ENCODE results near the gene PARD3B. TPM values are rescaled to one million over a fixed set of nuclear protein-coding genes. Genes with fewer than 3 reads are reported as not detected.

The PARD3B gene
- total RNA-seq, 1 donor from 2014 or later: 6.5 TPM

- Histone ChIP-seq H3K4me3 (ENCODE audit: low read depth, low read length) (no peak overlapping the region), H3K27me3 (ENCODE audit: control insufficient read depth, insufficient read depth, low read length) (no peaks in the 10 kb centered on the region), H3K36me3 (ENCODE audit: control insufficient read depth, insufficient read depth, low read length) (no peaks in the 10 kb centered on the region)
- no peak for TF ChIP-seq CTCF (IDR thresholded peaks at IDR 0.05; ENCODE audit: insufficient read depth, low read length, poor library complexity, severe bottlenecking)
- no peak for DNase-seq (ENCODE audit: low read depth)
These were observed 1016.2 kb downstream of the PARD3B start for GRCh38 chr2:205561441-205561840.

- DNase-seq (ENCODE audit: low read depth): no peak
- TF ChIP-seq CTCF (IDR thresholded peaks at IDR 0.05; ENCODE audit: insufficient read depth, low read length, poor library complexity, severe bottlenecking): peak; percentile 42
- no peaks in the 10 kb centered on the region for H3K27me3 ChIP-seq (ENCODE audit: control insufficient read depth, insufficient read depth, low read length)
- H3K36me3 ChIP-seq (ENCODE audit: control insufficient read depth, insufficient read depth, low read length): no peaks in the 10 kb centered on the region
- H3K4me3 ChIP-seq (ENCODE audit: low read depth, low read length): no peak overlapping the region
These were observed 1018.4 kb downstream of the PARD3B start for GRCh38 chr2:205563646-205564045.

- no peak for DNase-seq (ENCODE audit: low read depth)
- Histone ChIP-seq H3K27me3 (ENCODE audit: control insufficient read depth, insufficient read depth, low read length) (no peaks in the 10 kb centered on the region), H3K36me3 (ENCODE audit: control insufficient read depth, insufficient read depth, low read length) (no peaks in the 10 kb centered on the region), H3K4me3 (ENCODE audit: low read depth, low read length) (no peak overlapping the region)
- TF ChIP-seq CTCF (IDR thresholded peaks at IDR 0.05; ENCODE audit: insufficient read depth, low read length, poor library complexity, severe bottlenecking): no peak
These were observed 1019.3 kb downstream of the PARD3B start for GRCh38 chr2:205564346-205565141.

GRCh38 chr2:205565142-205565522 lies 1019.9 kb downstream of the PARD3B start:
- no peaks in the 10 kb centered on the region for H3K36me3 ChIP-seq (ENCODE audit: control insufficient read depth, insufficient read depth, low read length)
- no peaks in the 10 kb centered on the region for H3K27me3 ChIP-seq (ENCODE audit: control insufficient read depth, insufficient read depth, low read length)
- no peak for TF ChIP-seq CTCF (IDR thresholded peaks at IDR 0.05; ENCODE audit: insufficient read depth, low read length, poor library complexity, severe bottlenecking)
- H3K4me3 ChIP-seq (ENCODE audit: low read depth, low read length): no peak overlapping the region
- DNase-seq (ENCODE audit: low read depth): no peak

GRCh38 chr2:205566606-205567168 lies 1021.4 kb downstream of the PARD3B start:
- DNase-seq (ENCODE audit: low read depth): no peak
- Histone ChIP-seq H3K27me3 (ENCODE audit: control insufficient read depth, insufficient read depth, low read length) (no peaks in the 10 kb centered on the region), H3K36me3 (ENCODE audit: control insufficient read depth, insufficient read depth, low read length) (no peaks in the 10 kb centered on the region), H3K4me3 (ENCODE audit: low read depth, low read length) (no peak overlapping the region)
- TF ChIP-seq CTCF (IDR thresholded peaks at IDR 0.05; ENCODE audit: insufficient read depth, low read length, poor library complexity, severe bottlenecking): no peak

All from kidney epithelial cell (primary cell).